ENCODE results near the gene GRK5. TPM values are rescaled to one million over a fixed set of nuclear protein-coding genes. Genes with fewer than 3 reads are reported as not detected.
"Not testable (repeated sequence)": the region's sequence is repeated elsewhere in the genome, so short reads cannot be mapped to it uniquely, and the experiment has no call there.

The GRK5 gene
- 54.7 and 93.1 TPM in 2 replicates for total RNA-seq

GRCh38 chr10:119207366-119207666, at the start of gene GRK5:
Gene GRK5 (plus strand): TSS chr10:119207571. CDS start chr10:119207918, 347 bp downstream.
- no peak for DNase-seq (ENCODE audit: extremely low read depth, low read depth, low spot score)

- DNase-seq (ENCODE audit: extremely low read depth, low read depth, low spot score): no peak
These were observed 48.0 kb upstream of the GRK5 start for GRCh38 chr10:119159332-119159731.

GRCh38 chr10:119161680-119162451, 45.5 kb upstream of the GRK5 start:
- DNase-seq (ENCODE audit: extremely low read depth, low read depth, low spot score): no peak

- no peak for DNase-seq (ENCODE audit: extremely low read depth, low read depth, low spot score)
These were observed 44.8 kb upstream of the GRK5 start for GRCh38 chr10:119162452-119163092.

- DNase-seq (ENCODE audit: extremely low read depth, low read depth, low spot score): no peak
These were observed 41.9 kb upstream of the GRK5 start, which contains the start of gene SFXN4 for GRCh38 chr10:119165171-119166117. Gene SFXN4 (minus strand): TSS chr10:119165714. CDS start chr10:119165647, 67 bp downstream.

- no peak for DNase-seq (ENCODE audit: extremely low read depth, low read depth, low spot score)
These were observed 41.3 kb upstream of the GRK5 start for GRCh38 chr10:119166118-119166500.

GRCh38 chr10:119166564-119166963, 40.8 kb upstream of the GRK5 start:
- no peak for DNase-seq (ENCODE audit: extremely low read depth, low read depth, low spot score)

GRCh38 chr10:119167041-119167440, 40.3 kb upstream of the GRK5 start:
- DNase-seq (ENCODE audit: extremely low read depth, low read depth, low spot score): no peak

GRCh38 chr10:119174109-119174508, 33.3 kb upstream of the GRK5 start:
- no peak for DNase-seq (ENCODE audit: extremely low read depth, low read depth, low spot score)

GRCh38 chr10:119176166-119176565, 31.2 kb upstream of the GRK5 start:
- DNase-seq (ENCODE audit: extremely low read depth, low read depth, low spot score): no peak

- no peak for DNase-seq (ENCODE audit: extremely low read depth, low read depth, low spot score)
These were observed 29.5 kb upstream of the GRK5 start for GRCh38 chr10:119177708-119178371.

- peak; percentile 41 for DNase-seq (ENCODE audit: extremely low read depth, low read depth, low spot score)
These were observed 28.8 kb upstream of the GRK5 start, which contains the start of gene PRDX3 for GRCh38 chr10:119178372-119179119. Gene PRDX3 (minus strand): TSS chr10:119178812. CDS start chr10:119178790, 22 bp downstream.

- not testable (repeated sequence) for DNase-seq (ENCODE audit: extremely low read depth, low read depth, low spot score)
These were observed 26.4 kb upstream of the GRK5 start for GRCh38 chr10:119180850-119181400.

GRCh38 chr10:119183664-119184412, 23.5 kb upstream of the GRK5 start:
- no peak for DNase-seq (ENCODE audit: extremely low read depth, low read depth, low spot score)

GRCh38 chr10:119189811-119190282, 17.5 kb upstream of the GRK5 start:
- DNase-seq (ENCODE audit: extremely low read depth, low read depth, low spot score): no peak

GRCh38 chr10:119190353-119190752, 17.0 kb upstream of the GRK5 start:
- no peak for DNase-seq (ENCODE audit: extremely low read depth, low read depth, low spot score)

- no peak for DNase-seq (ENCODE audit: extremely low read depth, low read depth, low spot score)
These were observed 16.2 kb upstream of the GRK5 start for GRCh38 chr10:119190954-119191785.

GRCh38 chr10:119191881-119192280, 15.5 kb upstream of the GRK5 start:
- DNase-seq (ENCODE audit: extremely low read depth, low read depth, low spot score): no peak
